NCI-H187 (cell line): ENCODE results near the gene RSPH6A.

ENCODE experiments used
- DNase-seq, 2 experiments: peaks; one replicate each; lab custom pipeline; 2025; lab: John Stamatoyannopoulos, UW

RSPH6A gene

DNA sequence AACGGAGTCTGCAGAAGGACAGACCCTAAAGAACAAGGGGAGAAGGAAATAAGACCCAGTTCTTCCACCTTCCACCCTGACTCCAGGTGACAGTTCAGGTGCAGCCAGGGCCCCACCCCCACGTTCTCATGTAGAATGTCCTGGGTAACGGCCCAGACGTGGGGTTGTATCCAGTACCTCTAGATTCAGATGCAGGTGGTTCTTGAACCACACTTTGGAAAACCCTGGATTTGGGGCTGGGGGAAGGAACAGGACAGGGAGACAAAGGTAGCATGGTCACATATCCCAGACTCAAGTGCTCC is 35.0 kb downstream of the RSPH6A start:
- no peak for DNase-seq

DNA sequence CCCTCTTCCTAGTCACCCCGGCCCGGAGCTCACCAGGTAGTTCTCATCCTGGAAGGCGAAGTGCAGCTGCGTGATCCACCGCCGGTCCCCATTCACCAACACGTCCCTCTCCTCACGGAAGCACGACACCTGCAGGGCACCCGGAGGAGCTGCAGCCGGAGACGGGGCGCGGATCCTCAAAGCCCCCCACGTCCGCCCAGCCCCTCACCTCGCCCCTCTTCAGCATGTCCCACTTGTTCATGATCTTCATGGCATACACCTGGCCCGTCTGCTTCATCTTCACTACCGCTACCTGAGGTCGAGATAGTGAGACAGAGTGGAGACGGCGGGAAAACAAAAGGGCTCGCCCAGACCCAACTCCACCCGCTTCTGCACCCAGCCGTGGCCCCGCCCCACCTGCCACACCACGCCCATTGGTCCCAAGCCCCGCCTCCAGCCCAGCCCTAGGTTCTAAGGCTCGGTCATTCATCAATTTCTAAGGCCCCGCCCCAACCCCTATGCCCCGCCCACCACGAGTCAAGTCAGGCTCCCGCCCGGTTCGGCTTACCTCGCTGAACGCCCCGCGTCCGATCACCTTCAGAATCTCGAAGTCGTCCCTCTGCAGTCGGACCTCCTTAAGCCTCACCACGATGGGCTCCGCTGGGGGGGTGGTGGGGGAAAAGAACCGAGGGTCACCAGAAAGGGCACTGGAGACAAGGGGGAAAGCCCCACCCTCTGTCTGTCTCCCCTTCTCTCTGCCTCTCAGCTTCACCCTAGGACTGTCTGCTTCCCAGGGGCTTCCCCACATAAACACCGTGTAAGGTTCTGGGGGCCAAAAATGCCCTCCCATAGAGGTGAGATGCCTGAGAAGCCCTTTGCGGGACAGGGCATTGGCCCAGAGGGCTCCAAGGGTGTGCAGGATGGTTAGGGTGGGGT is 35.6 kb downstream of the RSPH6A start:
- DNase-seq: peak; percentile 95 to 97

DNA sequence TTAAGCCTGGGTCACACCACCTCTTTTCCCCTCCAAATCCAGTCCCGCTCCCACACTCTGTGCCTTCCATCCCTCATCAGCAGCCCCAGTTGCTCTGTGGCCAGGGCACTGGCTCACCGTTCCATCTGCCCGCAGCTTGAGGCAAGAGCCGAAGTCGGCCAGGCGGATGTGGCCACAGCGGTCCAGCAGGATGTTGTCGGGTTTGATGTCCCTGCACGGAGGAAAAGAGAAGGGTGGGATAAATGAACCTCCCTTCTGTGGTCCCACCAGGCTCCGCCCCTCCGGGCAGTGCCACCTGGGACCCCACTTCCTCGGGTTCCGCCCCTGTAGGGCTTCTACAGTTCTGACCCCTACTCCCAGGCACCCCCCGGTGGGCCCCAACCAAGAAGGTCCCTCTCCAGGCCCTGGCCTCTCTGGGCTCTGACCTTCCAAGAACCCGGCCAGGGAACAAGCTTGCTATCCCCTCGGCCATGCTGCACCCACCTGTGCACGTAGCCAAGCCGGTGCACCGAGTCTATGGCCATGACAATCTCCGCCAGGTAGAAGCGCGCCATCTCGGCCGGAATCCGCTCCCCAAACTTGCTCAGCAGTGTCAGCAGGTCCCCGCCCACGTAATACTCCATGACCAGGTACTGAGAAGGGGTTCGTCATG is 37.0 kb downstream of the RSPH6A start:
- no peak for DNase-seq

DNA sequence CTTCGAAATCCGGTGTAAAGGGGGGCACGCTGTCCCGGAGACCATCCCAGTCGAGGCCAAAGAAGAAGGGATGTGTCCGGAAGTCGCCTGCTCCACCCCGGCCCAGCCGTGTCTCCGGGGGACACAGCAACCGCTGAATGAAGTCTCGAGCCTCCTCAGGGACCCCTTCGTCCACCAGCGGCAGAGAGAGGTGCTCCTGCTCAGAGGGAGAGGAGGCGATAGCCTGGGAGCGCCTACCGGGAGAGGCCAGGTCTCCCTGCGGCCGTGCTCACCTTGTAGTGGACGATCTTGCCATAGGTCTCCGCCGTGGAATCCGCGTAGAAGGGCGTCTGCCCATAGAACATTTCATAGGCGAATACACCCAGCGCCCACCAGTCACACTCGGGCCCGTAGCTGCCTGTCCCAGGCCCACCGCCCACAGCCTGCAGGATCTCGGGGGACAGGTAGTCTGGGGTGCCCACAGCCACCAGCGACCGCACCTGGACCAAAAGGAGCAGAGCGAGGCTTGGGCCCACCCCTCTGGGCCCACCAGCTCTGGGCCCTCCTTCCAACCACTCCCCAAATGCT is 37.6 kb downstream of the RSPH6A start:
- DNase-seq: no peak

DNA sequence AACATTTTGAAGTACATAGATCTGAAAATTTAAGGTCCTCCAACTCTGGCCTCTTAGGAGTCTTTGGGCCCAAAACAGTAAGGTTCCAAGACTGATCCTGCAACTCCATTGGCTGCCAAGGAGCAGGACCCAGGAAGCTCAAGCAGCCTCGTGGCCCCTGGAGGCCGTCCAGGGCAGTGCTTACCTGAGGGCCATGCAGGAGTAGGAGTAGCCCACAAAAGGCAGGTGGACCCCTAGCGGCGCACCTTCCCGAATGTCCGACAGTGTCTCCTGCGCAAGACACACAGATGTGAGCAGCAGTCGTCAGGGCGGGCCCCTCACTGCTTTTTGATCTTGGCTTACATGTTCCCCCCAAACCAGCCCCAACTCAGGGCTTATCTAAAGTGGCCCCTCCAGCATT is 40.3 kb downstream of the RSPH6A start:
- DNase-seq: no peak

DNA sequence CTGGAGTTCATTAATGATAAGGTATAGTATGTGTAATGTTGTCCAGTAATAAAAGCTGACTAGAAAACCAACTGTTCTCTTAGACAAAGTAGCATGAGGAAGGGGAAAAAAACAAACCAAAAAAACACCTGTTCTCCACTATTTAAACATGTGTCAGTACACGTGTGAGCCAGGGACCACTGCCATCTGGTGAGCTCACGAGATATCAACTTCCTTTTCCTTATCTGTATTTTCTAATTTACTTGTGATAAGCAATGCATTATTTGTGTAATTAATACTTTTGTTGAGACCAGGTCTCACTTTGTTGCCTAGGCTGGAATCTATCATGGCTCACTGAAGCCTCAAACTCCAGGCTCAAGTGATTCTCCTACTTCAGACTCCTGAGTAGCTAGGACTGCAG is 41.7 kb downstream of the RSPH6A start:
- no peak for DNase-seq

DNA sequence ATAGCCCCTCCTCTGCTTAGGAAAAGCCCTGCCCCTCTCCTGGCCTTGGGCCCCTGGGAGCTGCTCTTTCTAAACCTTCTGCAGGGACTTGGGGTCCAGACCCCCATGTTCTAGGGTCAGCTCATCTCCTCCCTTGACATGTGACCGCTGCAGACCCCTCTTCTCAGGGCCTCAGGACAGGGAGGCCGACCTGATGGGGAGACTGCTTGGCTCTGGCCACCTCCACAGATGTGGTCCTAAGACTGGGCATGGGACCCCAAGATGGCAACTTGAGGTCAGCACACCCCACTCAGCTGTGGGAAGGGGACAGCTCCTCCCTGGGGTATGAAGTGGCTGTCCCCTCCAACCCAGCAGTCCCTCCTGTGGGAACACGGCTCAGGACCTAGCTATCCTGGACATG is 42.2 kb downstream of the RSPH6A start:
- no peak for DNase-seq

DNA sequence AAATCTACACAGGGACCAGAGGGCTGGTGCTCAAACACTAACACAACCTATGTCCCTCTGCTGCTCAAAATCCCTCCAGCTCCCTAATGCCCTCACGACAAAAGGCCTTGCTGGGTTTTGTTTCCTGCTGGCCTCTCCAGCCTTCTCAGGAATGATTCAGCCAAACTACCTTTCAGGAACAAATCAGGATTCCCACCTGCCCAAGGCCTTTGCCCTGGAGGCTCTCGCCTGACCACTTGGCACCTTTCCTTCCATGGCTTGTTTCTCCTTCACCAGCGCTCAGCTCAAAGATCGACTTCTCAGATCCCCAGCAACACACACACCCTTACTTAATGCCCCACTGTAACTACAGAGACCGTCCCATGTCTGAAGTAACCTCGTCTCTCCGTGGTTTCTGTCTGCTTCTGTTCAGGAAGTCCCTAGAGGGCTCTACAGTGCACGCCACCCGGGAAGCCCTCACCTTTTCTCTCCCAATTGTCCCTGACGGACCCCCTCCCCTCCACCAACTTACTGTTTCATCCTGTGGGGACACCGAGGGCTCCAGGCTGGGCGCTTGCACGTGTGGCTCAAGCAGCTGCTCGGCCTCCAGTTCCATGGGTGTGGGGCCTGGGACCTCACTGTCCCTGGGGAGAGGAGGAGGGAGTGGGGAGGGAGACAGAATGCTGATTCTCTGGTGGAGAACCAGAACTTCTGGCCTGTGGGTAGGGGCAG is 42.8 kb downstream of the RSPH6A start:
- no peak for DNase-seq

DNA sequence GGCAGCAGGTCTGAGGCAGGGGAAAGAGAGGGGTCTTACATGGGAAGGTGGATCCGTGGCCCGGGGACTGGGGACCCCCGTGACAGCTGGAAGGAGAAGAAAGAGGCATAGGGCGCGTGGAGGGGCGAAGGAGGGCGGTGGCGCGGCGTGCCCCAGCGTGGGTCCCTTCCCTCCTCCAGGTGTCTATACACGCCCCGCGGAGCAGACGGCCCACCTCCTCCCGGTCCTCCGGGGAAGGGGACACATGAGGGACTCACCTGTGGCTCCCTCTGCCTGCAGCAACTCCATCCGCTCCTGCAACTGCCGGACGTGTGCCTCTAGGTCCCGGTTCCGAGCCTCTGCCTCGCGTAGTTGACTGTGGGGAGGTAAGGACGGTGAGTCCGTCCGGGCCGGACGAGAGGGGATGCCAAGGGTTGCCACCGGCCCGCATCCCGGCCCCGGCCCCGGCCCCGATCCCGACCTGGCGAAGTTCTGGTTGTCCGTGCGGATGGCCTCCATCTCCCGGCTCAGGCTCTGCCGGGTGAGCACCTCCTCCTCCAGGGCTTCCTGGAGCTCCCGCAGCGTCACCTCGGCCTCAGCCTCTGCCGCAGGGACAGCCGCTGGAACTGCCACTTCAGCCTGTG is 43.7 kb downstream of the RSPH6A start:
- no peak for DNase-seq

DNA sequence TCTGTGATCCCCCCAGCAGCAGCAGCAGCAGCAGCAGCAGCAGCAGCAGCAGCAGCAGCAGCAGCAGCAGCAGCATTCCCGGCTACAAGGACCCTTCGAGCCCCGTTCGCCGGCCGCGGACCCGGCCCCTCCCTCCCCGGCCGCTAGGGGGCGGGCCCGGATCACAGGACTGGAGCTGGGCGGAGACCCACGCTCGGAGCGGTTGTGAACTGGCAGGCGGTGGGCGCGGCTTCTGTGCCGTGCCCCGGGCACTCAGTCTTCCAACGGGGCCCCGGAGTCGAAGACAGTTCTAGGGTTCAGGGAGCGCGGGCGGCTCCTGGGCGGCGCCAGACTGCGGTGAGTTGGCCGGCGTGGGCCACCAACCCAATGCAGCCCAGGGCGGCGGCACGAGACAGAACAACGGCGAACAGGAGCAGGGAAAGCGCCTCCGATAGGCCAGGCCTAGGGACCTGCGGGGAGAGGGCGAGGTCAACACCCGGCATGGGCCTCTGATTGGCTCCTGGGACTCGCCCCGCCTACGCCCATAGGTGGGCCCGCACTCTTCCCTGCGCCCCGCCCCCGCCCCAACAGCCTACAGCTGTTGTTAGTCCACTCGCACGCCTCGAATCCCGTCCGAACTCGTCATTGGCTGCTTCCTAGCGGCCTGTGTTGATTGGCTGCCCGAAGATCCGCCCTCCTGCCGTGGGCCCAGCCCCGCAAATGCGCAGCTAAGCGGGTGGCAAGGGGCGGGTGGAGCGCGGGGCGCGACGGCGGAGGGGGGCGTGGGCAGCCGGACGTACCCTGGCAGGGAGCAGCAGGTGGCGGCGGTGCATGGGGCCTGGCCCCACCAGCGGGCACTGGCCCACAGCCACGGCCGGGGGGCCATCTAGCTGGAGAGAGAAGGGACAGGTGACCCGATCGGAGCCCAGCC is 44.7 kb downstream of the RSPH6A start:
- DNase-seq: peak; percentile 95 to 98

DNA sequence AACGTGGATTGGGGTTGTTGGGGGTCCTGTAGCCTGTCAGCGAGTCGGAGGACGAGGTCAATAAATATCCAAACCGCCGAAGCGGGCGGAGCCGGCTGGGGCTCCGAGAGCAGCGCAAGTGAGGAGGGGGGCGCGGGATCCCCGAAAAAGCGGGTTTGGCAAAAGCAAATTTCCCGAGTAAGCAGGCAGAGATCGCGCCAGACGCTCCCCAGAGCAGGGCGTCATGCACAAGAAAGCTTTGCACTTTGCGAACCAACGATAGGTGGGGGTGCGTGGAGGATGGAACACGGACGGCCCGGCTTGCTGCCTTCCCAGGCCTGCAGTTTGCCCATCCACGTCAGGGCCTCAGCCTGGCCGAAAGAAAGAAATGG is 45.3 kb downstream of the RSPH6A start:
- DNase-seq: peak in 1 of 2 experiments; percentile 61

DNA sequence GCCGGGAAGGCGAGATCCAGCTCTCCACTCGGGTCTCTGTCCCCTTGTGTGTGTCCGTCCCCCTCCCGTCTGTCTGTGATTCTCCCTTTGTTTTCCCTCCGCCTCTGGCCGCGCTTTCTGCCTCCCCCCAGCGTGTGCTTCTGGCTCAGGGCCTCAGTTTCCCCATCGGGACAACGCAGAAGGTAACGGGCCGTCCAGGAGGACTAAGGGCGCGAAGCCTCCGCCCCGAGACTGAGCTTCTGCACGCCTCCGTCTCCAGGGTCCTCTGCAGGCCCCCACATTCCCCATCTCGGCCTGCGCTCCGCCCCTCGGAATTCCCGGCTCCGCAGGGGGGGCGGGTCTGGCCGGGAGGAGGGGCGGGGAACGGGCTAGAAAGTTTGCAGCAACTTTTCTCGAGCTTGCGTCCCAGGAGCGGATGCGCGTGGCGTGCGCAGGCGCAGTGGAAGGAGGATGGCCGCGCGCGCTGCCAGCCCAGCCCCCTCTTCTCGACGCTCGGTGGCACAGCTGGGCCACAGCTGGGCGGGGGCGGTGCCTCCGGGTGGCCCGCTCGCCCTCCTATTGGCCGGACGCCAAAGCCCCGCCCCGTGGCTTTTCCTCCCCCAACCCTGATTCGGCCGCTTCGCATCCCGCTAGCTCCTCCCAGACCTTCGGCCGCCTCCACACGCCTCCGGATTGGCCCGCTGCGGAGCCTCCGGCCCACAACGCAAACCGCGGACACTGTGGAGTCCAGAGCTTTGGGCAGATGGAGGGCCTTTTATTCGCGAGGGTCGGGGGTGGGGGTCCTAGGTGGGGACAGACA is 45.9 kb downstream of the RSPH6A start, which contains the start of gene SIX5:
Gene SIX5, minus strand, starts transcription at position 269 of the 799 bp plus-strand sequence. CDS start 408 bp downstream, outside the sequence.
- peak; percentile 96 to 98 for DNase-seq

DNA sequence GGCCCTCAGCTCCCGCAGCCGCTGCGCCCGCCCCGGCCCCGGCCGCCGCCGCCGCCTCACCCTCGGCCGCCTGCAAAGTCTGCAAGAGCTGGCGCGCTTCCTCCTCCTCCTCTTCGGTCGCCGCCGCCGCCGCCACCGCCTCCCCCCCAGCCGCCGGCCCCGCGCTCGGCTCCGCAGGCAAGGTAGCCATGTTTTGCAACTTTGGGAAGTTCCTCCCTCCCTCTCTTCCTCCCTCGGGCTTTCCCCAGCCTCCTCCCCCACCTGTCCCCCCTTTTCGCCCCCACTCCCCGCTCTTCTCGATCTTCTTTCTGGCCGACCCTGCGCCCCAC is 46.5 kb downstream of the RSPH6A start:
- DNase-seq: no peak

DNA sequence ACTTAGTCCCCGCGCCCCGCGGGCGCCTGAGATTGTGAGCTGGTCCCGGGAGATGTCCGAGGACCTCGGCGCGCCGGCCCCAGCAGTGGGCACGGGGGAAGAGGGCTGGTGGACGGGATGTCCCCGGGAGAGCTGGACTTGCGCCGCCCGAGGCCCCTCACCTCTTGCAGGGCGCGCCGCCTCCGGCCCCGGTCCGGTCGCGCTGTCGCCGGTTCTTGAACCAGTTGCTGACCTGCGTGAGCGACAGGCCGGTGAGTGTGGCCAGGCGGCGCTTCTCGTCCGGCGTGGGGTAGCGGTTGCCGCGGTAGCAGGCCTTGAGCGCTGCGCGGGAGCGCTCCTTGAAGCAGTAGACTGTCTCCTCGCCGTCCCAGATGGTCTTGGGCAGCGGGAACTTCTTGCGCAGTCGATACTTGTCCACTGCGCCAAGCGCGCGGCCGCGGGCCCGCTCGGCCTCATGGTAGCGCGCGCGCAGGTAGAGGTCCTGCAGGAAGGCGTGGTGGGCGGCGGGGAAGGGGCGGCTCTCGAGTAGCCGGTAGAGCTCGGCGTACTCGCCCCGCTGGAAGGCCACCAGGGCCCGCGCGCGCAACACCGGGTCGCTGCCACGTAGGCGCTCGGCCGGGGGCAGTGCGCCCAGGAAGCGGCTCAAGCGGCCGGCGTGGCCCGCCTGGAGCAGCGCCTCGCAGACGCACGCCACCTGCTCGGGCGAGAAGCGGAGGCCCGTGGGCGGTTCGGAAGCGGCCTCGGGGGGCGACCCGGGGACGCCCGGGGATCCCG is 47.0 kb downstream of the RSPH6A start:
- peak in 1 of 2 experiments; percentile 17 for DNase-seq

DNA sequence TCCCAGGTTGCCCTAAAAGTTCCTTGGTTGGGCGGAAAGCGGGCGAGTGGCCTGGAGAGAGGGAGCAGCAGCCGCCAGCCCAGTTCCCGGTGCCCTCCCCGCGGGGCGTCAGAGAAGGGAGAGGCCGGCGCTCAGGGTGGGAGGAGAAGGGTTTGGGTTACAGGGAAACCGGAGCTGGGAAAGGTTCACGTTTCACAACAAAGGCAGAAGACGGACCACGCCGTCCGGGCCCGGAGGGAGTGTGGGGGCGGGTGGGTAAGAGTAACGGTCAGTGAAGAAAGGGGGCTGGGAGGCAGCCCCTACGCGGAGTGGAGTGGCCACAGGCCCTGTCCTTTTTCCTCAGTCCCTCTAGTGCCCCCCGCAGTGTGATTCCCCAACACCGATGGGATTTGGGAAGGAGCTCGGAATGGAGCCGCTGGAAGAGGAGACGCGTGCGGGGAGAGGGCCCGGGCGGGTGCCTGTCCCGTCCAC is 47.7 kb downstream of the RSPH6A start:
- peak; percentile 31 to 39 for DNase-seq

DNA sequence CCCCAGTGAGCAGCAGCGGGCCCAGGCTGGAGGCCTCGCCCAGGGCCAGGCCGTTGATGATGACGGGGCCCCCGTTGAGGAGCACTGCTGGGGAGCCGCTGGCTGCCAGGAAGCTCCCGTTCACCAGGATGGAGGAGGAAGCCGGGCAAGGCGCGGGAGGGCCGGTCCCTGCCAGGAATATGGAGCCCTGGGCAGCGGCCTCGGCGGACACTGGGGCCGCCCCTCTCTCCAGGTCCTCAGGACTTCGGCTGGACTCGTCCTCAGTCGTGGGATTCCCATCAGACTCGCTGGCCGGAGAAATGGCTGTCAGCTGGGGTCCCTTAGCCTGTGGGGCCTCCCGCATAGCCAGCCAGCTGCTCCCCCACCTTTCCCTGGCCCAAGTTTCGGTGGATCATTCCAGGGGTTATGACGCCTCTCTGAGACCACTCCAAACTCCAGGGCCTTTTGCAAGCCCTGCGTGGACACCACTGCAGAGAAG is 48.2 kb downstream of the RSPH6A start:
- no peak for DNase-seq

DNA sequence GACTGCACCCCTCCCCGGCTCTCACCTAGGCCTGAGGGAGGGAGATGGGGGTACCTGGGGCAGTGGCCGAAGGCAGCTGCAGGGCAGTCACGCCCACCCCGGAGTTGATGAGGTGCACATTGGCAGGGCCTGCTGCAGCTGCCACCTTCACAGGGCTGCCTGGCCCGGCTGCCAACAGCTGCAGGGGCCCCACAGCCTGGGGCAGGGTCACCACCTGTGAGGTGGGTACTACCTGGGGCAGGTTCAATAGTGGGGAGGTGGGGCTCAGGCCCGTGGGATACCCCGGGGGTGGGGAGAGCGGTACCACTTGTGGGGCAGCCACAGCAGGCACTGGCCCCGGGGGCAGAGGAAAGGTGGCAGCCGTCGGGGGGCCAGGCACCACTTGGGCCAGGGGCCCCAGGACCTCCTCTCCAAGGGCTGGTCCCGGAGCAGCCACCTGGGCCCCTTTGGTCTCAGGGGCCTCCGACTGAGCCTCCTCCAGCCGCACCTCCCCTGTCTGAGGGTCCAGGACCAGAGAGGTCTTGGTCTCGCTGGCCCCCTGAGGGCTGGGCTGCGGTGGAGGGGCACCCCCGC is 48.7 kb downstream of the RSPH6A start:
- DNase-seq: no peak

DNA sequence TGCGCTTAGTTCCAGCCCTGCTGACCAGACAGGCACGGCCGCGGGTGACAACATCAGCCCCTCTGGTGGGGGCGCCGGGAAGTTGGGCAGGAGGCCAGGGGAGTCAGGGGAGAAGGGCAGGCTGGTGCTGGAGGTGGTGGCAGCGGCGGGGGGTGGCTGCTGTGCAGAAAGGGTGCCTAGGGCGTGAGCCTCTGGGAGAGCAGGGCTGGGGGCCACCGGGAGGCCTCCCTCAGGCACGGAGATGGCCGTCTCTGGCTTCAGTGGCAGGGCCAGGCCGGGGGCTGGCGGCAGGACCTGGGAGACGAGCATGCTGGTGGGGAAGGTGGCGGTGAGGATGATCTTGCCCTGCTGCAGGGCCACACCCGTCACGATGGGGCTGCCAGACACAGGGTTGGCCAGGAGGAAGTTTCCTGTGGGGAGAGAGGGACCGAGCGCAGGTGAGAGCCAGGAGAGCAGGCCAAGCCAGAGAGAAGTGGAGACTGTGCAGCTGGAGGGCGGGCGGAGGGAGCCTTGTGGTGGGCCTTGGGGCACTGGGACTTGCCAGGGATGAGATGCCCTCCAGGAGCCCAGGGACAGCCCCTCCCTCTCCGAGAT is 49.3 kb downstream of the RSPH6A start:
- no peak for DNase-seq
